SKM-1 (cell line): ENCODE measurements around the gene SNRPB2.

ENCODE experiments used
- DNase-seq: peaks from one replicate; lab custom pipeline; 2025; ENCODE audit not compliant: unreplicated experiment; lab: John Stamatoyannopoulos, UW

SNRPB2 gene

GRCh38 chr20:16729565-16730460 is at the start of gene SNRPB2:
TSS of gene SNRPB2 (plus strand) at chr20:16730026. CDS start at chr20:16731703, 1,677 bp downstream.
- DNase-seq: peak; percentile 55

GRCh38 chr20:16684416-16684815 is 45.4 kb upstream of the SNRPB2 start:
- DNase-seq: no peak

GRCh38 chr20:16689906-16690305 is 39.9 kb upstream of the SNRPB2 start:
- DNase-seq: no peak

GRCh38 chr20:16691381-16691780 is 38.4 kb upstream of the SNRPB2 start:
- no peak for DNase-seq

GRCh38 chr20:16692009-16692408 is 37.8 kb upstream of the SNRPB2 start:
- DNase-seq: no peak

GRCh38 chr20:16692442-16692841 is 37.4 kb upstream of the SNRPB2 start:
- DNase-seq: no peak

GRCh38 chr20:16693278-16693677 is 36.5 kb upstream of the SNRPB2 start:
- no peak for DNase-seq

GRCh38 chr20:16694161-16694560 is 35.7 kb upstream of the SNRPB2 start:
- DNase-seq: no peak

- no peak for DNase-seq
These were observed 34.2 kb upstream of the SNRPB2 start for GRCh38 chr20:16695628-16696027.

- no peak for DNase-seq
These were observed 30.5 kb upstream of the SNRPB2 start for GRCh38 chr20:16699293-16699692.

- no peak for DNase-seq
These were observed 28.5 kb upstream of the SNRPB2 start for GRCh38 chr20:16701296-16701695.

- DNase-seq: no peak
These were observed 26.3 kb upstream of the SNRPB2 start for GRCh38 chr20:16703570-16703969.

- no peak for DNase-seq
These were observed 22.2 kb upstream of the SNRPB2 start for GRCh38 chr20:16707674-16708073.

- no peak for DNase-seq
These were observed 21.2 kb upstream of the SNRPB2 start for GRCh38 chr20:16708602-16709001.

GRCh38 chr20:16709017-16709416 is 20.8 kb upstream of the SNRPB2 start:
- DNase-seq: no peak

- no peak for DNase-seq
These were observed 19.0 kb upstream of the SNRPB2 start for GRCh38 chr20:16710781-16711180.

- DNase-seq: peak; percentile 36
These were observed 18.1 kb upstream of the SNRPB2 start for GRCh38 chr20:16711661-16712258.

GRCh38 chr20:16712511-16712947 is 17.3 kb upstream of the SNRPB2 start:
- no peak for DNase-seq

GRCh38 chr20:16713066-16713465 is 16.8 kb upstream of the SNRPB2 start:
- DNase-seq: no peak

- DNase-seq: no peak
These were observed 15.6 kb upstream of the SNRPB2 start for GRCh38 chr20:16714242-16714641.

- no peak for DNase-seq
These were observed 15.1 kb upstream of the SNRPB2 start for GRCh38 chr20:16714751-16715150.

- no peak for DNase-seq
These were observed 10.4 kb upstream of the SNRPB2 start for GRCh38 chr20:16719421-16719820.
